ENCODE results near the gene USP10. TPM values are rescaled to one million over a fixed set of nuclear protein-coding genes. Genes with fewer than 3 reads are reported as not detected.

Gene USP10, protein sequence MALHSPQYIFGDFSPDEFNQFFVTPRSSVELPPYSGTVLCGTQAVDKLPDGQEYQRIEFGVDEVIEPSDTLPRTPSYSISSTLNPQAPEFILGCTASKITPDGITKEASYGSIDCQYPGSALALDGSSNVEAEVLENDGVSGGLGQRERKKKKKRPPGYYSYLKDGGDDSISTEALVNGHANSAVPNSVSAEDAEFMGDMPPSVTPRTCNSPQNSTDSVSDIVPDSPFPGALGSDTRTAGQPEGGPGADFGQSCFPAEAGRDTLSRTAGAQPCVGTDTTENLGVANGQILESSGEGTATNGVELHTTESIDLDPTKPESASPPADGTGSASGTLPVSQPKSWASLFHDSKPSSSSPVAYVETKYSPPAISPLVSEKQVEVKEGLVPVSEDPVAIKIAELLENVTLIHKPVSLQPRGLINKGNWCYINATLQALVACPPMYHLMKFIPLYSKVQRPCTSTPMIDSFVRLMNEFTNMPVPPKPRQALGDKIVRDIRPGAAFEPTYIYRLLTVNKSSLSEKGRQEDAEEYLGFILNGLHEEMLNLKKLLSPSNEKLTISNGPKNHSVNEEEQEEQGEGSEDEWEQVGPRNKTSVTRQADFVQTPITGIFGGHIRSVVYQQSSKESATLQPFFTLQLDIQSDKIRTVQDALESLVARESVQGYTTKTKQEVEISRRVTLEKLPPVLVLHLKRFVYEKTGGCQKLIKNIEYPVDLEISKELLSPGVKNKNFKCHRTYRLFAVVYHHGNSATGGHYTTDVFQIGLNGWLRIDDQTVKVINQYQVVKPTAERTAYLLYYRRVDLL
- 47.2 and 55.6 TPM in 2 replicates for total RNA-seq

GRCh38 chr16:84699712-84700445 lies at the start of gene USP10:
Gene USP10 (plus strand): TSS chr16:84700000. CDS start chr16:84700091, 91 bp downstream.

GRCh38 chr16:84819644-84820304 lies 120.0 kb downstream of the USP10 start, which contains the start of gene CRISPLD2:
Gene CRISPLD2 (plus strand): TSS chr16:84819985. CDS start chr16:84838496, 18,511 bp downstream.

Other genes with a start within 250 kb of the USP10 start
- 25.4 and 27.8 TPM in 2 replicates for gene MEAK7, start 195.3 kb upstream of the USP10 start, total RNA-seq
- gene COTL1, start 81.9 kb upstream of the USP10 start, total RNA-seq: 180 and 195 TPM in 2 replicates
- 48.5 and 52.4 TPM in 2 replicates for gene KLHL36, start 51.5 kb upstream of the USP10 start, total RNA-seq
- gene CRISPLD2, start 120.0 kb downstream of the USP10 start, total RNA-seq: 45.5 and 53.3 TPM in 2 replicates